Hematopoietic multipotent progenitor cell treated with erythropoietin and hydrocortisone succinate and interleukin-3 and kit ligand, for 15 days (in vitro differentiated cells): ENCODE measurements around the gene VEZF1.
"Not testable (repeated sequence)": the region's sequence is repeated elsewhere in the genome, so short reads cannot be mapped to it uniquely, and the experiment has no call there.

ENCODE experiments used
- DNase-seq: peaks from one replicate; pipeline ENCODE4 v3.0.0-alpha.2; 2015; ENCODE audit warnings: low spot score

VEZF1 gene

DNA sequence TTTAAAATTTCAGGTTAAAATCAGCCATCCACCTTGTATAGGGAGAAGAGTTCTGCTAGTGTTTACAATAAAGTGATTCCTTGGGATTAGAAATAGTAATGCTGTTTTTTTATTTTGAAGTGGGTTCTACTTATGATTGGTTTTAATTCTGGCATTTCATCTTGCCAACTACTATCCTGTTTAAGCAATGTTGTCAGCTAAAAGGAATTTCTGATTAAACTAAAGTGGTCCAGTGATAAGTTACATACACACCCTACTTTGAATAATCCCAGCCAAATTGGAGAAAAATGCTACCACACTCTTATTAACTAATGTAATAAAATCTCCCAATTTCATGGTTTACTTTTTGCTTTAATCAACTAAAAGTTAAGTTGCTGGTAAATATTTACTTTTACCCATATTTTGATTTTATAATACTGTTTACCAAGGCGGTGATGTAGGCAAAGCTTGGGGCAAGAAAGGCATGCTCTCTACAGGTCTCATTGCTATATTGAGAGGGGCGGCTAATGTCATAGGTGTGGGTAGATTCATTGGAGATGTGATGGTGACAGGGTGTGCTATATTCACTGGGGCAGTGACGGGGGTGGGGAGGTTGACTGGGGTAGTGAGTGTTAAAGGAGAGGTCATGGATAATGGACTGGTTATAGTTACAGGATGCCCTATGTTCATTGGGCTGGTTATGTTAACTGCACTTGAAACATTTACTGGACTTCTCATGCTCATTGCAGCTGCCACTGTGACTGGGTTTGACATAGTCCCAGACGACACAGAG is 13.8 kb downstream of the VEZF1 start:
- DNase-seq, result not testable (repeated sequence)

DNA sequence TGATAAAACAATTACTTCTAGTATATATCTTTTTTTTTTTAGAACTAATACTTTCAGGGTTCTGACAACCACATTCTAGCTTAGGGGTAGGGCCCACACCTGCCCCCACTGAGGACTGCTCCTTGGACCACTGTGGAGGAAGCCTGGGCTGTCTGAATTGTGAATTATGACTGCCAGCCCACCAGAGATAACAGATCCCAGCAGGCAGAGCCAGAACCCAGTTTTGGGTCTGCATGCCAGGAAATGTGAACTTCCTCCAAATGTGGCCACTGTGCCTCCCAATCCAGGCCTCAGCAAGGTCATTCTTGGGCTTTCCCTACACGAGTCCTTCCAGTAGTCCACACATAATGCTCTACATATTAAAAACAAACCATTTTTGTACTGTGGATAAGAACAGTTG is 15.9 kb downstream of the VEZF1 start:
- DNase-seq, result no peak

DNA sequence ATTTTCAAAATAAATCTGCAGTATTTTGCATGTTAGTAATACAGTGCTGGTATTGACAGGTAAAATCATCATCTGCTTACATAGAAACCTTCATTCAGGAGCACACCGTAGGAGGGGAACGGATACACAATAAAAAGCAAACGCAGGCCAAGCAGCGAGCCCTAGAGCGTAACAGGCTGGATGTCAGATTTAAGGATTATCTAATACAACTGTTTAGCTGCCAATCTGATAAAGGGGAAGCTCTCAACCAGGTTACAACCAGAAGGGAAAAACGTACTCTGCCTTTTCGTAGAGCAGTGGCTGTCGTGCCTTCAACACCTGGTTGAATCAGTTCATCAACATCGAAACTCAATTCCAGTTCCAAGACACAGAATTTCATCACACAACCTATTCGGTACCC is 16.5 kb downstream of the VEZF1 start:
- DNase-seq, result no peak

DNA sequence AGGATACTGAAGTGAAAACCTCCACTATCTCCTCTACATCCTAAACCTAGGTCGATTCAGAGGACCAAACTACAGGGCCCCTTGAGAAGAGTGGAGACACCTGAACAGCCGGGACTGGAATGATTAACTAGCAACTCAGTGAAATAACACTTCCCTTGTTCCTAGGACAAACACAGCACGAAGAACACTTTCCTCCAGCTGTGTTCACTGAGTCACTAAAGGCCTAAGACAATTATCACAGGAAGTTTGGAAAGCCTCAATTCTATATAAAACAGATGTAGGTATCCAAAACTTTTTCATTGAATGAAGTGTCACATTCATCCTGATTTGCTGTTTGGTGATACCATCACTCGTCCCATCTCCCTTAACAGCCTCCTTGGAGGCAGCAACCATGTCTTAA is 17.3 kb downstream of the VEZF1 start:
- no peak for DNase-seq

DNA sequence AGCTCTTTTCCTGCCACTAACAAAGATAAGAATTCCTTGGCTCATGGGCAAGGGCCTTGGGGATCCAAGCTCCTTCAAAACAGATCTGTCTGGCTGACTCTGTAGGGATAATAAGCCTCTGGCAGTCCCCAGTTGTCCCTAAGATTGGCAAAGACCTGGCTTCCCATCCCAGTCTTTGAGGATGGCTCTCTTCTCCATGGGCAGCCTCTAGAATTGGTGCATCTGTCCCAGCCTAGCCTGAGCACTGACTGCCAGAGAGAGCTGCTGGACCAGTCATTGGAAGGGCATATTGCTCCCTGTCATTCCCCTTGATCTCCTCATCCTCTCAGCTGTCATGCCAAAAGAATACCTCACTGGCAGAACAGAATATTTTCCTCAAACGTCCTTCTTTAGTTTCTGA is 19.6 kb downstream of the VEZF1 start:
- DNase-seq, result no peak

DNA sequence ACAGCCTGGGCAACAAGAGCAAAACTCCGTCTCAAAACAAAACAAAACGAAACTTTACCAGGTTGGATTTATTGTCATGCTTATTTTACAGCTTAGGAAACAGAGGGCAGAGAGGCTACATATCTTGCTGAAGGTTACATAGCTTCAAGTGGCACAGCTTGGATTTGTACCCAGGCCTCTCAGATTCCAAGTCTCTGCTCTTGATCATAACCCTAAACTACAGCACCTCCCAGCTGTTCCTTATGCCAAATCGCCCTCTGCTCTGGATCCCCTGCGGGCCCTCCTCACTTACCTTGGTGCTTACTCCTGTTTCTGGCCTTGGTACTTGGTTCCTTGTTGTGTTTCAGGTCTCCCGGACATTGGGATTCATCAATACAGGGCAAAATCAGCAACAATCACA is 21.2 kb downstream of the VEZF1 start:
- no peak for DNase-seq

DNA sequence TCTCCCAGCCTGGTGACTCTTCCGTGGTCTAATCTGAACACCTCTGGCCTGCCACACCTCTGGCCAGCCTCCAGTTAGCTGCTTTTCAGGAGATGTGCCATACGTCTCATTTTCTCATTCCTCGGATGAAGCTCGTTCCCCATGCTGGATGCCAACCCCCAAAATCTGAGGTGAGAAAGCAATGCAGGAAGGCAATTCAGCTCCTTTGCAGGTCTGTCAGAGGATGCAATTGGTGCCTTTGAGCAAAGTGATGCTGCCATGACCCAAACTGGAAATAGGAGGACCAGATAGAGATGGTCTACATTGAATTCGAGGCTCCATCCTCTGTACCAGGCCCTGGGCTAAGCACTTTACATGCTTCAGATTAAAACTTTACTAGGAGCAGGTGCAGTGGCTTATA is 21.8 kb downstream of the VEZF1 start:
- DNase-seq, result no peak

DNA sequence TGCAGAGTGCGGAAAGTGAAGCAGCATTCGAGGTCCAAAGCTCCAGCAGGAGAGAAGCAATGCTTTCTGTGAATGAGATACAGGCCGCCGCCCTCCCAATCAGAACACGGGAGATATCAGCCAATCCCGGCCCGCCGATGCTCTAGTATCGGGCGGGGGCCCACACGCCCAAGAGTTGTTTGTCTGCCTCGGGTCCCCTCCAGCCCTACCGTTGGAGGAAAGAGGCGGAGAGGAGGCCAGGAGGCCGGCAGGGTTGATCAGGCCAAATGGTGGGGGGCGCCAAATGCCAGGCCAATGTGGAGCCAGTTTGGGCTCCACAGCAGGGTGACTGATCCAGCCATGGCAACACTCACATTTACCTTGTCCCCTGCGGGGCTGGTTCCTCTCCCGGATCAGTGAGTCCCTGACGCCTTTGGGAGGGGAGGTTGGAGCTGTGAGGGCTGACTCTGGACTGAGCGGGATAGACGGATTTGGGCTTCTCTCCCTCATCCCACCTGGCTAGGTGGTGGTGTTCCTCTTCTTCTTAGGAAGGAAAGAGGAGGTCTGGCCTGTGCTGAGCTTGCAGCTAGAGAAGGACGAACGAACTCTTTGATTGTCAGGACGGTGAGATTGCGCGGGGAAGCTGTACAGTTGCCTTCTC is 22.4 kb downstream of the VEZF1 start:
- DNase-seq, result no peak

DNA sequence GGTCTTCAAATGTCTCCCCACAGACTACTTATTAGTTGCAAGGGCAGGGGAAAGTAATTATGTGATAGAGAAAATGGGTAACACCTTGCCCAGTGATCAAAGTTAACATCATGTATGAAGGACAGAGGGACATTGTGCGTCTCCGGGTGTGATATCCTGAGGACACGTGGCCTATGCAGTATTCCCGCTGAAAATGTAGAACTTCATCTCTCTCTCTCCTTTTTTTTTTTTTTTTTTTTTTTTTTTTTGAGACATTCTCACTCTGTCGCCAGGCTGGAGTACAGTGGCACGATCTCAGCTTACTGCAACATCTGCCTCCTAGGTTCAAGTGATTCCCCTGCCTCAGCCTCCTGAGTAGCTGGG is 24.9 kb downstream of the VEZF1 start:
- DNase-seq, result no peak

DNA sequence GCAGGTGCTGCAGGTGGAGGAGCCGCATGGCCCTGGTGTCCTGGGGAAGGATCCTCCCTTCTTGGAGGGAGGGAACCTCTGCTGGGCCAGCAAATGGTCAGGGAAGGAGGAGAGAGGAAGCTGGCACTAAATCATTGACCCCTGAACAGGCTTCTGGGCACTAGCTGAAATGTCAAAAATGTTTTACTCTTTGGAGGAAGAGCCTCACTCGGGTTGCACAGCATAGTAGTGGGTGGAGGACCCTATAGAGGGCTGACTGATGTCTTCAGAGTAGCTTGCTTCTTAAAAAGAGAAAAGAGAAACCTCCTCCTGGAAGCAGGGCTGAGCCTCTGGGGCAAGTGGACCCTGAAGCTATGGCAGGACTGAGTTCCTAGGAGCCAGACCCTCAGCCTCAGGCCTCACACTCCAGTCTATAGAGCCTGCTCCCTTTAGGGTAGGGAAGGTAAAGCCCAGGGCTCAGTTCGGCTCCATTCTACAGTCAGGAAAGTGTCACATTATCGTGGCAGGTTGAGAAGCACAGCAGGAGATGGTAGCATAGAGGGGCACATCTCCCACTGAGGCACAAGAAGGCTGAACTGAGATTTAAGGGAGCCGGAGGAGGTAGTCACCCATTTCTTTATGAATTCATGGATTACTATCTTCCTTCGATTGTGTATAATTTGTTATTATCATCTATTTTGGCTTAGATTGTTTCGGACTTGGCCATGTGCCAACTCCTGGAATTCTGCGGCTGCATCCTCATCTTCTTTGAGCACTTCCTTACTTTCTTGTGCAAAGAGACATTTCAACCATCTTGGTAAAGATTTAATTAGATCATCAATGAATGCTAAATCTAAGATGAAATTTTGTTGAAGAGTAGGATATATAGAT is 25.5 kb downstream of the VEZF1 start:
- DNase-seq, result no peak

DNA sequence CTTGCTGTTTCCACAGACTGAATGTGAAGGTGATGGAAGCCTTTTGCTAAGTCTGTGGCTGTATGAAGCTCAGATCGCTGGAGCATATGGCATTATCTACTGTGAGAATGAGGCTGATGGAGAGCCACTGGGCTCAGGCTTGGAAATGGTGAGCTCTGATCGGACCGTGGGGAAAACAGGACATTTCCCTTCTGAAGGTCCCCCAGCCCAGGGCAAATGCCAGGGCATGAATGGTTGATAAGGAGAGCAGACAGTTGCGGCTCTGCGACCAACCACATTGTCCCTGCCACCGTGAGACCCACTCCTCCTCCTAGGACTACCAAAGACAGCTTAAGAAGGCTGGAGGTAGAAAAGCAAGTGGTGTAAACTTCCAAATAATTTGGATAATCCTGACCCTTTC is 28.1 kb downstream of the VEZF1 start:
- DNase-seq, result no peak

DNA sequence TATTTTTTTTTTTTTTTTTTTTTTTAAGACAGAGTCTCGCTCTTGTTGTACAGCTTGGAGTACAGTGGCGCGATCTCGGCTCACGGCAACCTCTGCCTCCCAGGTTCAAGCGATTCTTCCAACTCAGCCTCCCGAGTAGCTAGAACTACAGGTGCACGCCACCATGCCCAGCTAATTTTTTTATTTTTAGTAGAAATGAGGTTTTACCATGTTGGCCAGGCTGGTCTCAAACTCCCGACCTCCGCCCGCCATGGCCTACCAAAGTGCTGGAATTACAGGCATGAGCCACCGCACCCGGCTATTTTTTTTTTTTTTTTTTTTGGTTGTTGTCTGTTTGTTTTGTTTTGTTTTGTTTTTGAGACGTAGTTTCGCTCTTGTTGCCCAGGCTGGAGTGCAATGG is 29.7 kb downstream of the VEZF1 start:
- not testable (repeated sequence) for DNase-seq

DNA sequence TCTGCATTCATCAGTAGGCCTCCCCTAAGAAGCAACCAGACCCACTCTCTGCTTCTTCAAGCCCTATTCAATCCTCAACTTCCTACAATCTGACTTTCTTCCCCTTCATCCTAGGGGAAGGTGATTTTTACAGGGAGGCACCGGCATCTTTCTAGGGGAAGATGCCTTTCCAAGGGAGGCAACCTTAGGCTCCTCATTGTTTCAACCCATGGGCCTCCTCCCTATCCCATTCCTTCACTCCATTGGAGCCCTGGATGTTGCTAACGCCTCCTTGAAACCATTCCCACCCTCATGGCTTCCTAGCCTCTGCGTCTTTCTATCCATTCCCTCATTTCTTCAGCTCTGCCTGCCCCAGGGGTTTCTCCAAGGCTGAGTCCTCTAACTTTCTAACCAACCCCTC is 30.2 kb downstream of the VEZF1 start:
- DNase-seq, result no peak

DNA sequence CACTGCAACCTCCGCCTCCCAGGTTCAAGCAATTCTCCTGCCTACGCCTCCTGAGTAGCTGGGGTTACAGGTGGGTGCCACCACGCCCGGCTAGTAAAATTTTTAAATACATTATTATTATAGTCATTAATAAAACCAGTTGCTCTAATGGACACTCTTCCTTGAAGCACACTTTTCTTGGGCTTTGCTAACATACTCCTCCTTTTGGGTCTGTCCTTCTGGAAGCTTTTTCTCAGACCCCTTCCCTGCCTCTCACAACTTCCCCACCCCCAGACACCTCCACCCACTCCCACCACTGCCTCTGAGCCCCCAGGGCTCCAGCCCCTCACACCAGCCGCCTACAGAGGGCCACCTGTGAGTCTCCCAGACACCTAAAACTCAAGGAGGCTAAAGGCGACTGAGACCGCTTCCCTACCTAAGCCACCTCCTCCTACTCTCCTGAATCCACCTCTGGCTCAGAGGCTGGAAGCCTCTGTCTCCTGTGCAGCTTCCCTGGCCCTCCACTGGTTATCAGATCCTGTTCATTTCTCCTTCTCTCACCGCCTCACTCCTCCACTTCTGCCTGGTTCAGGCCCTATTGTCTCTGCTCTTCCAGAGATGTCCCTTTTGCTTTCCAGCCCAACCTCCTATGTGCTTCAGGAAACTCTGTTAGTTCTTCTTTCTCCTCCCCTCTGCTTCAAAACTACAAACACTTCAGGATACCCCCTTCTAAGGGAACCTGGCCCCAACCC is 30.8 kb downstream of the VEZF1 start:
- no peak for DNase-seq

DNA sequence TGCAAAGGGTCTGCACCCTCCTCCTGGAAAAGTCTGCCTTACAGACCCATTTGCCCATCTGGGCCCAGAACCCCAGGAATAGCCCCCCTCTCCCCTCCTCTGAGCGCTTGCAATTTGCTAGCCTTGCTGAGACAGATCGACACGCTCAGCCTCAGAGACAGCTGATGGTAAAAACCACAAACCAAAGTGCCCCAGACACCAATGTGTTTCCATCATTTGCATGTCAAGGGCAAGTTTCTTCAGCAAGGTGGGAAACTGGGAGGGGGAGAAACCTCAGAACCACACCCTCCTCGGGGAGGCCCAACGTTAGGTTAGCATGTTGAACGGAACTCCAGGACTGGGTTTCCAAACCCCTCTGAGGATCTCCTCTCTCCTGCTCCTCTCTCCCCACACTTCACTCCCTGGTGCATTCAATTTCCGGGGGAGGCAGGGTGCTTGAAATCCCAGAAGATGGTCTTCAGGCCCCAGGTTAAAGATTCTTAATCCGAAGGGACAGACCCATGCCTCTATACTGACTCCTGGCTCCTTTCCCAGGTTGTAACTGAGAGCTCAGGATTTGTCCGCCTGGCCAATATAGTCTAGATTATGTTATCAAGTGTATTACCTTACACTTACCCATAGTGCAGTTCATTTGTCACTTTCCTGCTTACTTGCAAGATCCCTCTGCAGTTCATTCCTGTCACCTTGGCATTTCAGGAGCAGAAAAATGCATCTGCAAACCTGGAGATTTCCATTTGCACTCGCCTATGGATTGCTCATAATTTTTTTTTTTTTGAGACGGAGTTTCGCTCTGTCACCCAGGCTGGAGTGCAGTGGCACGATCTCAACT is 31.5 kb downstream of the VEZF1 start:
- no peak for DNase-seq

DNA sequence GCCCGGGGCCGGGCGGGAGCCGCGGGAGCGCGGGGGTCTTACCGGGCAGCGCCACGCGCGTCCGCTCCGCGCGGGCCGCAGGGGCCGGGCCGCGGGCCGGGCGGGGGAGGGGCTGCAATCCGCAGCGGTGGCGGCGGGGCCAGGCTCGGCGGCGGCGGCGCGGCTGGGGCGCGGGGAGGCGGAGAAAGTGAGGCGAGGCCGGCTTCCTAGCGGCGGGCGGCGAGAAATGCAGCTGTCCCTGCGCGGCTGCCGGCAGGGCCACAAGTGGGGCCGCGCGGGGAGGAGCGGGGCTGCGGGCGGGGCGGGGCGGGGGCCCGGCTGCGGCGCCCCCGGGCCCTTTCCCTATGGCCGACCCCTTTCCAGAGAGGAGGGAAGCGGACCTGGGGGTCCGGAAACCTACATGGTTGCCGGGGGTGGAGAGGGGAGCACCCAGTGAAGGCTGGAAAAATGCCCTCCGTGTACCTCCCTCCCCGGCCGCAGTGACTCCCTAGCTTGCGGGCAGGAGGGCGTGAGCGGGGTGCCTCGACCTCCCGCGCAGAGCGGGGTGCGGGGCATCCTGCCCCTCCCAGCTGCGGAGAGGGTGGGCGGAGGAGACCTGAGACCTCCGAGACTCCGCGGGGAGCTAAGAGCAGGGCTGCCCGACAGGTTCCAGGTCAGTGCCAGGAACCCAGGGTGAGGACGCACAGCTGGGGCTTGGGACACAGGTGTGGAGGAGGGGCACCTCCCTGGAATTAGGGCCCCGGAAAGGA is 32.7 kb downstream of the VEZF1 start, which contains the start of gene CUEDC1:
TSS of gene CUEDC1 (minus strand) at position 230 of the 749 bp plus-strand sequence. CDS start 69,848 bp downstream, outside the sequence.
- DNase-seq, result peak; percentile 32

DNA sequence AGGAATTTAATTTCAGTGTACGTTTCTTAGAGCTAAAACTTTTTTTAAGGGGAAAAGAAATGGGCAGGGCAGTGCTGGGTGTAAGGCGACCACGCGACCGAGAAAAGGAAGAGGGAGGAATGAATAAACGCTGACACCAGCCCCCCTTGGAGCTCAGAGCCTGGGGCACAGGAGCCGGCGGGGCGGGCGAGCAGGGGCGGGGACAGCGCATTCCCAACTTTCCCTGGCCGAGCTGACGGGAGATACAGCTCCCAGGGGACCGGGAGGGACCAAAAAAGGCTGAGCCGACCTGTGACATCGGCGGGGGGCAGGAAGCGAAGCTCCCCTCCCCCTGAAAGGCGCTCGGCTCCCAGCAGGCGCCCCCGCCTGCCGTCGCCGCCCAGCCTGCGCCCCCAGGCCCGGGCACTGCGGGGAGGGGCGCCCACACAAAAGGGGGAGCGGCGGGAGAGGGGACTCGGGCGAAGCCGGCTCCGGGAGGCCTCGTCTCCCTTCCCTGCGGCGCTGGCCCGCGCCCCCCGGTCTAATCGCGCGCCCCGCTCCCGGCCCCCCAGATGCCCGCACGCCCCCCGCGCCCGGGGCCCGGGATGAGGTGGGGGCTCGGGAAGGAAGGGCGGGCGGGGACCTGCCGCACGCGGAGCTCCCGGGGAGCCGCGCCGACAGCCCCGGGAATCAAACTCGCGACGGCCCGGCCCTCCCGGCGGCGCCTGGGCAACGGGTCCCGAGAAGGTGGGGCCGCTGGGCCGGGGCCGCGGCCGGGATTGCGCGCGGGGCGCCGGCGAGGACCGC is 33.5 kb downstream of the VEZF1 start:
- no peak for DNase-seq

DNA sequence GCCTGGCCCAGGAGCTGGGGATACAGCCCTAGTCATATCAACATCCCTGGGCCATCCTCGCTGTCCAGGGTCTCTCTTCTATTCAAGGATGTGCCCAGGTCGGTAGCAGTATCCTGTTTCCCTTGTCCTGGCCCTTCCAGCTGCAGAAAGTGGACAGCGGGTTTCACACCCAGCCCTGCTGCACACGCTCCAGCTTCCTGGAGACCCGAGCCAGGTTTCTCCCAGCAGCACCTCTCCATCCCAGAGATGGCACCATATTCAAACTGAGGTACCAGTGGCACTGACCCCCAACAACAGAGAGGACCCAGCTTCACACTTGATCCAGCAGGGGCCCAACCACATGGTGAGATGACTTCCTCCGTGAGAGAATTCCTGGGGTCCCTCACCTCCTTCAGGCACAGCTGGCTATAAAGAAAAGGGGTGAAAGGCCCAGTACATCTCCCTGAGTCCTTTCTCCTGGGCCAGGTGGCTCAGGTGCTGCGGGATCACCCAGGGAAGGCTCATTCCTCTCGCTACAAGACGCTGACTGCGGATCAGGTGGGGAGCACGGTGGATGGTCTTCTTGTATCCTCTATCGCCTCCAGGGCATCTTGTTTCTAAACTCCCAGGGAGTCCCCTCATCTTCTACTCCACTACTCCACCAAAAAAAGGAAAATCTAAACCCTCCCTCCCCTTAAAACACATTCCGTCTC is 34.2 kb downstream of the VEZF1 start:
- DNase-seq, result no peak

DNA sequence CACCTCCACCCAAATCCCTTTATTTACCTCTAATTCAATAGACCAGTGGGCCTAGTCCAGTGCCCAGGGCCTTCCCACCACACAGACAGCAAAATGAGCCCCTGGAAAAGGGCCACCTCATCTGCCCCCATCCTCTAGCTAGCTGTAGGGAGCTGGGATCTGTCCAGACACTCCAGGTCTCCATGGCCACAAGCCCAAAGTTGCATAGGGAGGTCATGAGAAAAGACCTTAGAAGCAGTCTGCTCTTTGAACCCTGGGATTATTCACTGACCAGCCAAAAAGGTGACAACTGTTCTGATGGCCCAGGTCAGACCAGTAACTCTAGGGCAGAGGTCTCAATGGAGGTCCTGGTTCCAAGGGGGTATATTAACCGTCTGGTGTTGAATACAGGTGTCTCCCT is 34.8 kb downstream of the VEZF1 start:
- no peak for DNase-seq
